IPS-15b (cell line): ENCODE data around the gene SDHAF2.

Experiments
- H3K27me3 ChIP-seq: one replicate; pipeline ENCODE4 v1.6.1; 2013; ENCODE audit warnings: low read length; ENCODE audit not compliant: control insufficient read depth, insufficient read depth
- H3K36me3 ChIP-seq: one replicate; pipeline ENCODE4 v1.6.1; 2013; ENCODE audit warnings: low read length; ENCODE audit not compliant: control insufficient read depth, insufficient read depth
- H3K4me1 ChIP-seq: one replicate; pipeline ENCODE4 v1.6.1; 2013; ENCODE audit warnings: mild to moderate bottlenecking, low read length; ENCODE audit not compliant: control insufficient read depth, insufficient read depth
- H3K4me3 ChIP-seq: one replicate; pipeline ENCODE4 v1.5.1; 2013; ENCODE audit warnings: low read depth, low read length
- H3K9ac ChIP-seq: one replicate; pipeline ENCODE4 v1.6.1; 2013; ENCODE audit warnings: low read depth, mild to moderate bottlenecking, low read length
- H3K9me3 ChIP-seq: one replicate; pipeline ENCODE4 v1.6.1; 2013; ENCODE audit warnings: mild to moderate bottlenecking, low read length; ENCODE audit not compliant: control insufficient read depth, insufficient read depth

SDHAF2 gene

GRCh38 chr11:61480261-61480993, 50.5 kb downstream of the SDHAF2 start:
- Histone ChIP-seq H3K4me3 (no peak overlapping the region), H3K4me1 (peaks cover 5% of the 10 kb centered on the region), H3K9me3 (no peaks in the 10 kb centered on the region), H3K9ac (no peak overlapping the region), H3K36me3 (no peaks in the 10 kb centered on the region), H3K27me3 (no peaks in the 10 kb centered on the region)

- no peaks in the 10 kb centered on the region for H3K9me3 ChIP-seq
- H3K4me1 ChIP-seq: peaks cover 5% of the 10 kb centered on the region
- H3K9ac ChIP-seq: no peak overlapping the region
- no peaks in the 10 kb centered on the region for H3K27me3 ChIP-seq
- no peaks in the 10 kb centered on the region for H3K36me3 ChIP-seq
- H3K4me3 ChIP-seq: no peak overlapping the region
Observed at GRCh38 chr11:61480994-61481335, 51.0 kb downstream of the SDHAF2 start.

GRCh38 chr11:61481806-61482205, 51.9 kb downstream of the SDHAF2 start:
- no peaks in the 10 kb centered on the region for H3K36me3 ChIP-seq
- no peaks in the 10 kb centered on the region for H3K27me3 ChIP-seq
- no peaks in the 10 kb centered on the region for H3K9me3 ChIP-seq
- H3K4me3 ChIP-seq: no peak overlapping the region
- no peak overlapping the region for H3K9ac ChIP-seq
- H3K4me1 ChIP-seq: peaks cover 5% of the 10 kb centered on the region

GRCh38 chr11:61482513-61482912, 52.6 kb downstream of the SDHAF2 start:
- H3K27me3 ChIP-seq: no peaks in the 10 kb centered on the region
- H3K4me3 ChIP-seq: no peak overlapping the region
- H3K4me1 ChIP-seq: peaks cover 5% of the 10 kb centered on the region
- no peaks in the 10 kb centered on the region for H3K9me3 ChIP-seq
- no peaks in the 10 kb centered on the region for H3K36me3 ChIP-seq
- no peak overlapping the region for H3K9ac ChIP-seq

- no peaks in the 10 kb centered on the region for H3K36me3 ChIP-seq
- no peak overlapping the region for H3K4me3 ChIP-seq
- peaks cover 12% of the 10 kb centered on the region for H3K4me1 ChIP-seq
- H3K9ac ChIP-seq: no peak overlapping the region
- H3K9me3 ChIP-seq: no peaks in the 10 kb centered on the region
- H3K27me3 ChIP-seq: peaks cover 2% of the 10 kb centered on the region
Observed at GRCh38 chr11:61484541-61484940, 54.6 kb downstream of the SDHAF2 start.

DNA sequence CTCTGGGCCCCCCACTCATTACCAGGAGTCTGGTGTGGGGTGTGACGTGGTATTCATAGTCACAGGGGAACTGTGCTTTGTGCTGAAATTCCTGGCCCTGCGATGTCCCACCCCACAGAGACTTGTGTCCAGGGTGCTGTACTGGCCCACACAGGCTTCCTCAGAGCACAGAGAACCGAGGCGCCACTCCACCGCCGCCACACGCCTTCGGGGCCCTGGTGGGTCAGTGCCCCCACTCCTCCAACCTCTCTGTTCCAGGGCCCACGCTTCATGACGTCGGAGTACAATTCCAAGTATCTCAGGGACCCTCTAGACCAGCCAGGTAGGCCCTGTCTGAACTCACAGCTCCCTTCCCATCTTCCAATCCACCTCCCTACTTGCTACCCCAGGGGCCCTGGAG, 55.2 kb downstream of the SDHAF2 start:
- no peaks in the 10 kb centered on the region for H3K36me3 ChIP-seq

GRCh38 chr11:61486011-61486620, 56.2 kb downstream of the SDHAF2 start:
- Histone ChIP-seq H3K9me3 (no peaks in the 10 kb centered on the region), H3K9ac (no peak overlapping the region), H3K4me3 (no peak overlapping the region), H3K27me3 (peaks cover 3% of the 10 kb centered on the region), H3K4me1 (peaks cover 12% of the 10 kb centered on the region), H3K36me3 (no peaks in the 10 kb centered on the region)

More for the DNA sequence above, 55.2 kb downstream of the SDHAF2 start:
- H3K4me3 ChIP-seq: no peak overlapping the region
- H3K4me1 ChIP-seq: peaks cover 12% of the 10 kb centered on the region
- no peaks in the 10 kb centered on the region for H3K9me3 ChIP-seq
- no peak overlapping the region for H3K9ac ChIP-seq
- peaks cover 3% of the 10 kb centered on the region for H3K27me3 ChIP-seq

DNA sequence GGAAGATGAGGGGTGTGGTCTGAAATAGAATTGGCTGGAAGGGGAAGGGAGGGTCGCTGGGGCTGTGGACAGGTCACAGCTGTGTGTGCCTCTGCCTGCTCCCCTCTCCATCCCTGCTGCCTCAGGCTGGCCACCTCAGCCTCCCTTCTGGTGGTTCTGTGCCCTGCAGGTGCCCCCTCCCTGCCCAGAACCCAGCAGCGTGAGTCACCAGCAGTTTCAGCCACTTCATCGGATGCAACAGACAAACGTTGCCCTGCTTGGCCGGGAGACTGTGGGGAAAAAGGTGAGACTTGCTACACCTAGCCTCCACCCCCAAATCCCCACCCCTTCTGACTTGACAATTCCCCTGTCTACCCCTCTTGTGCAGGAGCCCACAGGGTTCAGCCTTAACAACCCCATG, 56.9 kb downstream of the SDHAF2 start:
- Histone ChIP-seq H3K36me3 (no peaks in the 10 kb centered on the region), H3K27me3 (peaks cover 3% of the 10 kb centered on the region), H3K4me1 (peaks cover 12% of the 10 kb centered on the region), H3K9me3 (no peaks in the 10 kb centered on the region), H3K4me3 (no peak overlapping the region), H3K9ac (no peak overlapping the region)

DNA sequence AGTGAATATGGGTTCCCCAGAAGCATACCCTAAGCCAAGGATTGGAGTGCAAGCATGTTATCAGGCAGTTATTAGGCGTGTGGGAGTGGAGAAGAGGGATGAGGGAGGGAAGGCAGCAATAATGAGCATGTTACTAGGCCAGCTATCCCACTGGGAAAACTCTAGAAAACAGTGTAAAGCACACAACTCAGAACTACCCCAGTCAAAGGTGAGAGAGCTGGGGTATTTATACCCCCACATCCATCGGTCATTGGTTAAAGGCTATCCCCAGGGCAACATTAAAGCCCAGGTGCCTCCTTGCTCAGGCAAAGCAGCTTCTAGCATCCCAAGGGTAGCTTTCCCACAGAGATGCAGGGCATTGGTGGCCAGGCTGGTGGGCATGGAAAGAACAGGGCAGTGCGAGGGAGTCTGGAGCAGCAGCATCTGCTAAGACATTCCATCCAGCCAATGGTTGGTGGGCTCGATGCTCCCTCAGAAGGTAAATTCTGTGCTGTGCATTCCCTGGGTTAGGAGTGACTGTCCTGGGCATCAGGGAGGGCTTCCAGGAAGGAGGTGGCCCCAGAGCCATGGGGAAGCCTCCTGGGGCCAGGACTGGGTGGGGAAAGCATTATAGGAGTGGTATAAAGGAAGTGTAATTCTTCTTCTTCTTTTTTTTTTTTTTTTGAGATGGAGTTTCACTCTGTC, 57.6 kb downstream of the SDHAF2 start:
- Histone ChIP-seq H3K9me3 (no peaks in the 10 kb centered on the region), H3K4me1 (peaks cover 9% of the 10 kb centered on the region), H3K9ac (no peak overlapping the region), H3K4me3 (no peak overlapping the region), H3K27me3 (peaks cover 3% of the 10 kb centered on the region), H3K36me3 (no peaks in the 10 kb centered on the region)

DNA sequence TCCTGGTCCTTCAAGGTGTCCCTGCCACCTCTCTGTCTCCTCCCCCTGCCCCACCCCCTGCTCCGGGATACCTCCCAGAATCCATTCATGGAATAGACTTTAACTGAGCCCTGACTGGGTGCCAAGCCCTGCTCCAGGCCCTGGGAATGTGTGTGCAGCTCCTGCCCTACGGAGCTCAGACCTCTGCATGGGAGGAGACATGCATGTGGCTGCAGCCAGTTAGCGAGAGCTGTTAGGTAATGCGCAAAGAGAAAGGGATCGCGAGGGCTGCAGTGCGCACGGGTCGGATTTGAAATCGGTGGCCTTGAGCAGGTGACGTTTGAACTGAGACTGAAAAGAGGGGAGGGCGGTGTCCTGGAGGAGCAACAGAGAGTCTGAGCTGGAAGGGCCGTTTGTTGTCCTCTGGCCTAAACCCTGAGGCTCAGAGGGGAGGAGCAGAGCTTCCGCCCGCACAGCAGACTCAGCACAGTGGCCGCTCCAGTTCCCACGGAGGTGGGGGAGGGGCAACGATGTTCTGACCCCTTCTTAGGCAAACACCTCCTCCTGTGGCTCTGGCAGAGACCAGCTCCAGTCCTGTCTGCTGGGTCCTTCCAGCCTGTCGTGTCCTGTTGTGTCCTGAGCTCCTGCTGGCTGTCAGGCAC, 58.8 kb downstream of the SDHAF2 start:
- Histone ChIP-seq H3K9ac (no peak overlapping the region), H3K4me1 (peaks cover 9% of the 10 kb centered on the region), H3K36me3 (no peaks in the 10 kb centered on the region), H3K9me3 (no peaks in the 10 kb centered on the region), H3K4me3 (peak overlapping the region; percentile 20), H3K27me3 (peaks cover 3% of the 10 kb centered on the region)

DNA sequence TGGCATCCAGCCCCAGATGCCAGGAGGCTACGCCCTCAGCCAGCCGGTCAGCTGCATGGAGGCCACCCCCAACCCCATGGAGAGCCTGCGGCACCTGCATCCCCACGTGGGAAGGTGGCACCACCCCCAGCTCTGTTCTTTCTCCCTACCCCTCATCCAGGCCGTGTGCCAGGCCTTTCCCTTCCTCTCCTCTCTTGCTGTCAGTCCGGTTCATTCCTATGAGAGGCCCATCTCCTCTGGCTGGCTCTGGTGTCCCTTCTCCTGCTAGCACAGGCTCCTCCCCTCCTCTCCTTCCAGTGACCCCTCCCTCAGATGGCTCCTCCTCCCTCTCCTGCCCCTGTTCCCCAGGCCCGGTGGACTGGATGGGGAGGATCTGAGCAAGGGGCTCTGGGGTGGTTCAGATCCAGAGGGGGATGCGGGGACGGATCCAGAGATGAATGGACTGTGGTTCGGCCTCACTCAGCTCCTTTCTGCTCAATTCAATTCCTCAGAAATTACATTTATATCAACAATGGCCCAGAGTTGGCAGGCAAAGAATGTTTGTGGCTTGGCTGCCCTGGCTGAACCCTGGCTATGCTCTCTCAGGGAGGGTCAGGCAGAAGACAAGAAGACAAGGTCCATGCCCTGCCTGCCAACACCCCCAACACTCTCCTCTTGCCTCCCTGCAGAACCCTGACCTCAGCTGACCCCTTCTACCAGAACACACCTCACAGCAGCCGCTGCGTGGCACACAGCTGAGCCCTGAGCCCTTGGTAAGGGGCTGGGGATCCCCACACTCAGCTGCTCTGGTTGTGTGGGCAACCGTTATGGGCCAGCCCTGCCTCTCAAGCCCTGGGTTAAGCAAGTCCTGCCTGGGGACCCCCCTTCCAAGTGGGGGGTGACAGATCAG, 60.2 kb downstream of the SDHAF2 start:
- Histone ChIP-seq H3K27me3 (peaks cover 3% of the 10 kb centered on the region), H3K4me1 (peaks cover 9% of the 10 kb centered on the region), H3K4me3 (no peak overlapping the region), H3K9ac (no peak overlapping the region), H3K36me3 (no peaks in the 10 kb centered on the region), H3K9me3 (no peaks in the 10 kb centered on the region)
